ENCODE measurements around the gene OSTN.
"Not testable (repeated sequence)": the region's sequence is repeated elsewhere in the genome, so short reads cannot be mapped to it uniquely, and the experiment has no call there.

GRCh38 chr3:191275244-191275643, 76.2 kb downstream of the OSTN start:
- not testable (repeated sequence) for TF ChIP-seq CTCF, POLR2A (IDR thresholded peaks at IDR 0.05)

Data from tibial nerve (tissue), 3 donors.